GM21717 (cell line): ENCODE data around the gene OBP2B.
"Not testable (repeated sequence)": the region's sequence is repeated elsewhere in the genome, so short reads cannot be mapped to it uniquely, and the experiment has no call there.

ENCODE experiments used
- ATAC-seq: cut with Tn5 transposase; IDR thresholded peaks from one replicate; pipeline ENCODE4 v1.9.1; 2021; ENCODE audit warnings: mild to moderate bottlenecking, moderate library complexity; ENCODE audit not compliant: unreplicated experiment

The OBP2B gene, protein sequence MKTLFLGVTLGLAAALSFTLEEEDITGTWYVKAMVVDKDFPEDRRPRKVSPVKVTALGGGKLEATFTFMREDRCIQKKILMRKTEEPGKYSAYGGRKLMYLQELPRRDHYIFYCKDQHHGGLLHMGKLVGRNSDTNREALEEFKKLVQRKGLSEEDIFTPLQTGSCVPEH

DNA sequence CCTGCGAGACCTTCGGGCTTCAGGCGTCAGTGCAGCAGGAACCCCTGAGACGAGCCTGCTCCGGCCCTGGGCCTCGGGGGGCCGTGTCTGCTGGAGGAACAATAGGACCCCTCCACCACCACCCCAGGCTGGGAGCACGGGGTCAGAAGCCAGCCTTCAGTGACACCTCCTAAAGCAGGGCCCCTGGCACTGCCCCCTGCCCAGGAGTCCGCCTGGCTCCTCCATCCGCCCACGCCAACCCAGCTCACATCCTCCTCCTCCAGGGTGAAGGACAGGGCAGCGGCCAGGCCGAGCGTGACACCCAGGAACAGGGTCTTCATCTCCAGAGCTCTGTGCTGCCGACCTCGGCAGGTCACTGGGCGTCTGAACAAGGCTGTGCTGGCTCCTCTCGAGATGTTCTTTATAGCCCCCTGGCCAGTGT, at the start of gene OBP2B:
TSS of gene OBP2B (minus strand) at position 371 of the 421 bp plus-strand sequence. CDS start at position 320, 51 bp downstream.
- ATAC-seq, result not testable (repeated sequence)

DNA sequence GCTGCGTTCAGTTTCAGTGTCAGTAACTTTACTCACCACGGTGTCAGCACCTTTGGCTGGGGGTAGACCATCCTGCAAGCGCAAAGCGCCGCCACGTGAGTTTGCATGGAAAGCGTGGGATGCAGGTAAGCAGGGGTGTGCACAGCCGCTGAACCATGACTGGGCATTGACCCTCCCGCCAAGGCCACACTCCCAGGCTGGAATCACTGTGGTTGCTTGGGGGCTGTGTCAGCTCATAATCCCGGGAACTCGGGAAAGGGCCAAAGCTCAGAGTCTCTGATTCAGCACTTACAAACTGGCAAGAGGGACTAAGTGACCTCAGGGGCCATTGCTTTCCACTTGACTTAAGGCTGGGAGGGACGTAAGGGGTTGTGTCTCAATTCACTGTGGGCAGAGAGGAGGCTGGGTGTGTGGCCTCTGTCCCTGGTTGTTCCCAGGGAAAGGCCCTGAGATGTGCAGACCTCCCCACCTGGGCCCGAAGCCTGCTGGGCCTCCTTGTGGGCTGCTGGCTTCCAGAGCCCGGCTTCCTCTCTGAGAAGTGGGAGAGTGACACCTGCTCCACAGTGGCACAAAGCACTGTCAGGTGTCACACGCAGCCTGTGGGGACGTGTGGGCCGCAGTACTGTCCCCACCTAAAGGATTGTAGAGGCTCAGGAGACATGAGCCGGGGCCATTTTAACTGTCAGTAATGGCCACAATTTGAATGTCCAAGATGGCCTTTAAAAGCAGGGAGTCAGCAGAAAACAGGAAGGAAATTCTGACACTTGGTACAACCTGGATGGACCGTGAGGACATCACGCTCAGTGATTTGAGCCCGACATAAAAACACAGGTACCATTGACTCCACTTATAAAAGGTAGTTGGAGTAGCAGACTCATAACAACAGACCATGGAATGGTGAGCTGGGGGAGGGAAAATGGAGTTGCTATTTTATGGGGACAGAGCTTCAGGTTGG, 49.3 kb upstream of the OBP2B start:
- ATAC-seq, result no peak

DNA sequence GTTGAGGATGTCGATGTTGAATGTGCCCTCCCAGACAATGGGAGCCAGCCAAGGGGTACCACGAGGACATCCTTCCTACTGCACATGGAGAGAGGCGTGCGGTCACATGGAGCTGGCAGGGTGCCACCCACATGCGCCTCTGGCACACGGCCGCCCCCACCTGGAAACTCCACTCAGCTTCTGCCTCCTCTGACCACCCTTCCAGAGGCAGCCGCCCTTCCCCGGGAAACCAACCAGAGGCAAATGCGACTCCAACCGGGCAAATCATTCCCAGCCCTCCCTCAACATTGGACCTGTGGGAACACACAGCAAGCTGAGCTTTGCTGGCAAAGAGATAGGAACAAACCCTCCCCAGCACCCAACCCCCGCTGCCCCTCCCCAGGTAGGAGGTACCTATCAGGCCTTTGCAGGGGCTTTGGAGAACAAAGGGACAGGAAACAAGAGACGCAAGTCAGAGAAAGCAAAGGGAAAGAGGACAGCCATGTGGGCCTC, 48.5 kb upstream of the OBP2B start:
- no peak for ATAC-seq

DNA sequence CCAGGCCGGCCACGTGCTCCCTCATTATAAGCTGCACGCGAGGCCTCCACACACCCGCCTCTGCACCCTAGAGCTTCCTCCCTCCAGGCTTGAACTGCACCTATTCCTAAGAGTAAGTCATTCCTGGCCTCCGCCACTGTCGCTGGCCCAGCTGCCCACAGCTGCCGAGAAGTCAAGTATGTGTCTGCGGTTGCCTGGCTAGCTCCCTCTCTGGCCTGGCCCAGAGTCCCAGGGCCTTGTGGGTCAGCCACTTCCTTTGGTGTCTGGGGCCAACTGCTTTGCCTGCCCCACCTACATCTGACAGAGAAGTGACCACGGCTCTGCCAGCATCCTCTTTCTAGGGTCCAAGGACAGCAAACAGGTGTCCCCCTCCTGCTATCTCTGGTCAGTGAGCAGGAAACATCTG, 47.6 kb upstream of the OBP2B start:
- no peak for ATAC-seq

DNA sequence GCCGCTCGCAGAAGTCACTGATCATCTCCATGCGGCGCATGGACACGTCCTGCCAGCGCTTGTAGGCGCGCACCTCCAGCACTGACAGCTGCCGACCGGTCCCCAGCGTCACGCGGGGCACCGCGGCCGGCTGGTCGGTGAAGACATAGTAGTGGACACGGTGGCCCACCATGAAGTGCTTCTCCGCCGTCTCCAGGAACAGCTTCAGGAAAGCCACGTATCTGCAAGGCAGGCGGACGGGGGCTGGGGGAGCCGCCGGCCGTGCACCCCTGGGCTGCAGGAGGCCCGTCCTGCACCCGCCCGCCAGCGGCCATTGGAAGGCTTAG, 47.0 kb upstream of the OBP2B start:
- ATAC-seq, result no peak

DNA sequence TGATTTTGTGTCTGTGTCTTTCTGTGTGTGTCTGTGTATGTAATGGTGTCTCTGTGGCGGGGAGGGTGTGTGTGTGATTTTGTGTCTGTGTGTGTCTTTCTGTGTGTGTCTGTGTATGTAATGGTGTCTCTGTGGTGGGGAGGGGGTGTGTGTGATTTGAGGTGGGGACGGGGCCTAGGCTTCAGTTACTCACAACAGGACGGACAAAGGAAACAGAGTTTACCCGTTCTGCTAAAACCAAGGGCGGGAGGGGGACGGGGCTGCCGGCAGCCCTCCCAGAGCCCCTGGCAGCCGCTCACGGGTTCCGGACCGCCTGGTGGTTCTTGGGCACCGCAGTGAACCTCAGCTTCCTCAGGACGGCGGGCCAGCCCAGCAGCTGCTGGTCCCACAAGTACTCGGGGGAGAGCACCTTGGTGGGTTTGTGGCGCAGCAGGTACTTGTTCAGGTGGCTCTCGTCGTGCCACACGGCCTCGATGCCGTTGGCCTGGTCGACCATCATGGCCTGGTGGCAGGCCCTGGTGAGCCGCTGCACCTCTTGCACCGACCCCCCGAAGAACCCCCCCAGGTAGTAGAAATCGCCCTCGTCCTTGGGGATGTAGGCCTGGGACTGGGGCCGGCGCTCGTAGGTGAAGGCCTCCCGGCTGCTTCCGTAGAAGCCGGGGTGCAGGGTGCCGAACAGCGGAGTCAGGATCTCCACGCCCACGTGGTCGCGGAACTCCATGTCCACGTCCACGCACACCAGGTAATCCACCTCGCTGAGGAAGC, 46.5 kb upstream of the OBP2B start:
- ATAC-seq, result no peak

DNA sequence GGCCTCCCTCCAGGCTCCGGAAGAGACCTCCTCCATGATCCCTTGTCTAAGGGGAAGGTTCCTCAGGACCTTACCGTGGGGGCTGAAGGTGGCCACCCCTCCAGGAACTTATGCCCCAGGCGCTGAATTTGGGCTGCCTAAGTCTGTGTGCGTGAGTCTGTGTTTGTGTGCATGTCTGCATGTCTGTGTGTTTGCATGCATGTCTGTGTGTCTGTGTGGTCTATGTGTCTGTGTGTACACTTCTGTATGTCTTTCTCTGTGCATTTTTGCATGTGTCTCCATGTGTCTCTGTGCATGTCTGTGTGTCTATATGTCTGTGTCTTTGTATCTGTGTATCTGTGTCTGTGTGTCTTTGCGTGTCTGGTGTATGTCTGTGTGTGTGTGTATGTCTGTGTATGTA, 45.4 kb upstream of the OBP2B start:
- no peak for ATAC-seq

DNA sequence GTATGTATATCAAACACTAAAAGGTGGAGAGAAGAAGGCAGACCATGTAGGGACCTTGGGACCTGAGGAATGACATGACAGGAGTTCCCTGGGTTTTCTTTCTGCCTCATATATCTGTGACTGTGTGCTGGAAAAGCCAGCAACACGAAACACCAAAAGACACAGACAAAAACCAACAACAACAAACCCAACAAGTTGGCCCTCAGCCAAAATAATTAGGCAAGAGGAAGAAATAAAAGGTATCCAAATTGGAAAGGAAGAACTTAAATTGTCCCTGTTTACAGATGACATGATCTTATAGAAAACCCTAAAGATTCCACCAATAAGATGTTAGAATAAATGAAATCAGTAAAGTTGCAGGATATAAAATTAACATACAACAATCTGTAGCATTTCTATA, 44.2 kb upstream of the OBP2B start:
- no peak for ATAC-seq

DNA sequence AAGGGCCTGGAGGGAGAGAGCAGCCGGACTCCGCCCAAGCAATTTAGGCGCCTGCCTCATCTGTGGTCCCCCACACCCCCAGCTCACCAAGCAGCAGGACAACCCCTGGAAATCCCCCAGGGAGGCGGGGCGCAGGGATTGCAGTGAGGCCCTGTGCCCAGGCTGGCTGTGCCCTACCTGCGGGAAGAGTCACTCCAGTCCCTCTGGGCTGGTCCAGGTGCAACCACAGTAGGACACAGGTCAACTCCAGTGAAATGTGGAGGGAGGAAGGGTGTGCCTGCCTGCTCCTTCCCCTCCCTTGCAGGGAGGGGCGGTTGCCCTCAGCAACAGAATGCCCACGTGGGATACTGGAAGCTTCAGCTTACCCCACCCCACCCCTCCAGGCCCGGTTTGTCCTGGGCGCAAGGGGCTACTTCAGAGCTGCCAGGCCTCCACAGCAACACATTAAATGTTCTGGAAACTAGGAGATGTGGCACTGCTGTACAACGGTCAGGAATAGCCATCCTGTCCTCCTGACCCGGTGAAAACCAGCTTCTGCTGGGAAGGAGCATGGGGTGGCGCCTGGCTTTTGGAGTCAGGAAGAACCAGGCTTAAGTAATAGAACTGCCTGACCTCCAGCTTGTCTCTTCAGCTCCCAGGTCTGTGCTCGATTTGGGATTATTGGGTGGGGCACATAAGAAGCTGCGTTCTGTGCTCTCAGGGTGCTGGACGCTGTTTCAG, 43.4 kb upstream of the OBP2B start:
- ATAC-seq, result no peak

DNA sequence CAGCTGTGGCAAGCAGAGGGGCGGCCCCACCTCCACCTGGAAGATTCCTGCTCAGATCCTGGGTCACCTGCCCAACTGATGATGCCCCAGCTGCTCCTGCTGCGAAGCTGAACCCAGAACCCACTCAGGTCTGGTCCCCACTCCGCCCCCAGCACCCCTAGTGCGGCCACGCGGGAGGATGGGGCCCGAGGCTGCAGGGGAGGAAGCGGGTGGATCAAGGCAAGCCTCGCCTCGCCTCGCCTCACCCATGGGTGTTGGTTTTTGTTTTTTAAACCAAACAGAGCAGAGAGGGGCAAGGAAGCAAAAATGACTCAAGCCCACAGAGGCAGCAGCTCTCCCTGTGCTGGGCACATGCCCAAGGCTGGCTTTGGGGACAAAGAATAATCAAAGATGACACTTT, 42.7 kb upstream of the OBP2B start:
- ATAC-seq, result no peak

DNA sequence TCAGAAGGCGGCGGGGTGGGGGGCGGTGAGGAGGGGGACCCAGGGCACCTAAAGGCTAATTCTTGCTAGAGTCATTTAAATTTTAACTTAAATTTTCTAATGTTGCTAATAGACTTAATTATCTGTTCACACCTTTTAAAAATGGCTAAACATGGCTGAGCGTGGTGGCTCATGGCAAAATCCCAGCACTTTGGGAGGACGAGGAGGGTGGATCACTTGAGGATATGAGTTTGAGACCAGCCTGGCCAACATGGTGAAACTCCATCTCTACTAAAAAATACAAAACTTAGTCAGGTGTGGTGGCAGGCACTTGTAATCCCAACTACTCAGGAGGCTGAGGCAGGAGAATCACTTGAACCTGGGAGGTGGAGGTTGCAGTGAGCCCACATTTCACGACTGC, 42.2 kb upstream of the OBP2B start:
- ATAC-seq, result not testable (repeated sequence)

DNA sequence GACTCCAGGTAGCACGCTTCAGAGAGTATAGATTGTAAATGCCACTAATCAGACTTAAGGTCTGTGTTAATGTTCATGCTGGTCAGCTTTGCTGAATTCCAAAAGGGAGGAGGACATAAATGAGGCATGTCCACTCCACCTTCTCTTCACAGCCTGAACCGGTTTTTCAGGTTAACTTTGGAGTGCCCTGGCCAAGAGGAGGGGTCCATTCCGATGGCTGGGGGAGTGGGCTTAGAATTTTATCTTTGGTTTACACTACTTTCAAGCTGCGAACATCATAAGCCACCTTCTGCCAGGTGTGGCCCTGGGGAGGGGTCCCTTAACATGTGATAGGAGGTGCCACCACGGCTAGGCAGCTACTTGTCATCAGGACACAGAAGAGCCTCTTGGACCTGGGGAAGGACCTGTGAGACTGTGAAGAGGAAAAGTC, 41.7 kb upstream of the OBP2B start:
- no peak for ATAC-seq

DNA sequence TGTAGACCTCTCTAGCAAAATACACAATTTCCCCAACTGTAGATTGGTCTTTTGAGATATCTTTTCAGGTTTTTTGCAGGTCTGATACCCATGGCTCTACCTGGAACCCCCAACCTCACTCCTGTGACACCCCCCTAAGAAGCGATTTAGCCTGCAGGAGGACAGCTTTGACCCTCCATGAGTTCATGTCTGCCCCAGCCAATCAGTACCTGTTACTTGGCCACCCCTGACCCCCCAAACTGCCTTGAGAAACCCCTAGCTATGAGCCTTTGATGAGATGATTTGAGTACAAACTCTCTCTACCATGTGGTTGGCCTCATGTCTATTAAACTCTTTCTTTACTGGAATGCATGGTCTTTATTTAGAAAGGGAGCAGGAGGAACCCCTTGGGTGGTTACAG, 40.3 kb upstream of the OBP2B start:
- no peak for ATAC-seq

DNA sequence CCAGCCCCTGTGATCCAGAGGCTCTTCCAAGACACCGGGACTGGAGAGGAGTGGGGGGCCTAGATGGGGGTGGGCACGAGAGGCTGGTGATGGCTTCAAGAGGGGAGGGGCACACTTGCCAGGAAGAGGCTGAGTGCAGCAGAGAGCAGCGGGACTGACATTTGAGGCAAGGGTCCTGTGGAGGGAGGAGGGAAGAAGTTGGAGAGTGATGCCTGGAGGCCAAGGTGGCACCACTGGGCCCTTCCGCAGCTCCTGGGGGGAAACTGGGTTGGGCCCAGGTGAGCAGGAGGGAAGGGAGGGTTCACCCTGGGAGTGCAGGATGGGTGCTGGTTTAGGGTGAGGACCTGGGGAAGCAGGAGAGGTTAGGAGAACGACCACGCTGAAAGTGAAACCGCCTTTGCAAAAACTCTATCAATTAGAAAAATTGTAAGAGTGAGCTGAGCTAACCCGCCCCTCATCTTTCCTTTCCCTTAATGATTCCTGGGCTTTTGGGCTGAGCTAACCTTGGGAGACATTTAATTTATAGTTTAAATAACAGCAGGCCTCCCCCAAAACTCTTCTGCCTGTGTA, 39.8 kb upstream of the OBP2B start:
- no peak for ATAC-seq

DNA sequence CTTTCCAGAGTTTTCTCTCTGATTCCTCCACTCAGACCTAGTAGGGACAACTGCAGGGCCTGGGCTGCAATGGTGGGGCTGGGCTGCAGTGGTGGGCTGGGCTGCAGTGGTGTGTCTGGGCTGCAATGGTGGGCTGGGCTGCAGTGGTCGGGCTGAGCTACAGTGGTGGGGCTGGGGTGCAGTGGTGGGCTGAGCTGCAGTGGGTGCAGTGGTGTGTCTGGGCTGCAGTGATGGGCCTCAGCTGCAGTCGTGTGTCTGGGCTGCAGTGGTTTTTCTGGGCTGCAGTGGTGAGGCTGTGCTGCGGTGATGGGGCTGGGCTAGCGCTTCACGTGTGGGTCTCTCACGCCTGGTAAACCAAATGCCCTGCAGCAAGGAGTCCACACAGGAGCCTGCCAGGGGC, 38.6 kb upstream of the OBP2B start:
- no peak for ATAC-seq

DNA sequence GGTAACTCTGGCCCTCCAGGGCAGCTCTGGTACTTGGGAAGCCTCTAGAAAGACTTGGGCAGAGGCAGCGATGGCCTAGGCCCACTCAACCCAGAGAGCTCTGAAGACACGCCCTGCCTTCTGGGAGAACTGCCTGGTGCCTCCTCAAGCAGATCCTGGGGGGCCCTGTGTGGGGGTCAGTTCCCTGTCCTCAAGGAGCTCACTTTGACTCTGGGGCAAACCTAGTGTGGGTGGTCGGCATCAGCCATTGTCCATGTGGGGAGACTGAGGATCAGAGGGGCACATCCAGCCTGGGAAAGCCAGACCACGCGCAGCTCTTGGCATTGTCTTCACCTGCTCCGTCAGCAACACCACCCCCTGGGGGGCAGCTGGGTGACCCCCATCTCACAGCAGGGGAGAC, 37.9 kb upstream of the OBP2B start:
- no peak for ATAC-seq

DNA sequence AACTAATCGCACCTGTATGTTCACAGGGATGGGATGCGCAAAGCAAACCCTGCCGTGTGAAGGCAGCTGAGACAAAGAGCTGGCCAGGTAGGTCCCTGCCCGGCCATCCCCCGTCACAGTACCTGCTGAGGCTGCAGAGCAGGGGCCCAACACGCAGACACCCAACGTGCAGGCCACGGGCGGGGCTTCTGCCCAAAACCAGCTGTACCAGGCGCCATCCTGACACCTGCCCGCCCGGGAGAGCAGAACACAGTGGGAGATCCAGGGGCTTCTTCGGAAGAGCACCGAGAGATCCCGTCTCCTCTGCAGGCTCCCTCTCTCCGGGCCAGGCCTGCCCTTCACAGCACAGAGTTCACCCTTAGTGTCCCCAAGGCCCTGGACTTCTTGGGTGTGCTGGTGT, 37.5 kb upstream of the OBP2B start:
- ATAC-seq, result no peak

DNA sequence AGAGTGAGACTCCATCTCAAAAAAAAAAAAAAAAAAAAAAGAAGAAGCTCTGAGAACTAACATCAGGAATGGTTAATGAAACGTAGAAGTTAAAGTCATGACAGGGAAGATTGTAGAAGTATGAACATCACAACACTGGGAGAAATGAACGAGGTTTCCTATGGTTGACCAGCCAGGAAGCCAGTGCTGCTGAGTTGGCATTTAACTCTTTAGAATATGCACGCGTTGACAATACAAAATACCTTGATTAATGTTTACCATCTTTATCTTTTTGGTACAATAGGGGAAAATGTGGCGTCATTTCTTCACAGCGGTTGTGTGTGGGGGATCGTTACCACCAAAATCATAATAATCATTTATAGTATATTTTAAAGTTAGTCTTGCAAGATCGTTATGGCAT, 33.9 kb upstream of the OBP2B start:
- ATAC-seq, result no peak

DNA sequence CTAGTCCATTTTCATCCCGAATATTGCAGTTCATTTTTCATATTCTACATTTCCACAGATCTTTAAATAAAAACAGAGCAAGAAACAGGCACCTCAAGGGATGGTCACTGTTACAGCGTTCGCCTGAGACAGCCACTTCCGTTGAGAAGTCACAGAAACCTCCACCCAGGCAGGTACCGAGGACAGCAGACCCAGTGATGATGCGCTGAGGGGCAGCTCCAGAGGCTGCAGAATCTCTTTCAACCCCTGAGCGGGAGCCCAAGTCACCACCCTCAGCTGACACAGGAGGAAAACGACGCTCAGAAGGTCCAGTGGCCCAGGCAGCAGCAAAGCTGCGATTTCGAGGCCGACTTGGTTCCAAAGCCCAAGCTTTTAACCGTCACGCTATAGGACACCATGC, 33.2 kb upstream of the OBP2B start:
- no peak for ATAC-seq

DNA sequence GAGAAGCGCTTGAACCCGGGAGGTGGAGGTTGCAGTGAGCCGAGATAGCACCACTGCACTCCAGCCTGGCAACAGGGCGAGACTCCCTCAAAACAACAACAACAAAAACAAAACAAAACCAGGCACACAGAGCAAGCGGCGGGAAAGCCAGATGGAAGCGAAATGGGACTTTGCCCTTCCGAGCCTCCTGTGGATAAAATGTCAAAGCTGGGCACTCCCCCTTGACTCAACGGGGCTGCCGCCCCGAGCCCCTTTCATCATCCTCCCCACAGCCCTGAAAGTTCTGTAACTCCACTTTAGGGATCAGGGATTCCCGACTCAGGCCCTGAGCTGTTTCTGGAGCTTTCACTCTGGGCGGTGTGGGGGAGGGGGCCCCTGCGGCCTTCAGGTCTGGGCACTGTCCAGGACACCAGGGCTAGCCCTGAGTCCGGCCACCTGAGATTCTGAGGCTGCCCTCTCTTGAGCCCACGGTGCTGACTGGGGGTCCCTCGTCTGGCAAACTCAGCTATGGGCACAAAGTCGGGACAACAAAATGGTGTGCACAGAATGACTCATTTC, 30.6 kb upstream of the OBP2B start:
- no peak for ATAC-seq
